HCT116 (cell line): Measurements from ENCODE around the gene SKIC8. TPM values are rescaled to one million over a fixed set of nuclear protein-coding genes. Genes with fewer than 3 reads are reported as not detected.

Experiments
- ATAC-seq: fragments of 200-7000 bp; cut with Tn5 transposase; 2 replicates; pipeline ENCODE4 v1.9.1; 2020; ENCODE audit warnings: mild to moderate bottlenecking, moderate library complexity
- BruUV-seq: library from RNA; stranded (reverse); fragments of 400-500 nt; replicated peaks from 2 replicates; lab custom pipeline; 2021; lab: Mats Ljungman, UMichigan
- CTCF ChIA-PET: fragments of 300-600 bp; sonication (Branson Sonifier 250); formaldehyde crosslinking; loops from one replicate; lab custom pipeline; 2021; ENCODE audit warnings: antibody characterized with exemption; lab: Charles Lee
- POLR2A ChIA-PET: fragments of 300-600, 350-600 bp; sonication (Branson Sonifier 250); formaldehyde crosslinking; loops from one replicate; lab custom pipeline; 2021; ENCODE audit warnings: antibody characterized with exemption; lab: Charles Lee
- RAD21 ChIA-PET, 2 experiments: fragments of 300-600 bp; sonication (Branson Sonifier 250); formaldehyde crosslinking; loops; one replicate each; lab custom pipeline; 2023; ENCODE audit warnings: low total read pairs in 2 of 2; ENCODE audit not compliant: uncharacterized antibody in 2 of 2, unreplicated experiment in 2 of 2, low non-redundant PET in 1 of 2; lab: Charles Lee
- DNase-seq: peaks from one replicate; pipeline ENCODE4 v3.0.0-alpha.2; 2010; ENCODE audit warnings: low read depth, low spot score
- H2AFZ ChIP-seq: fragments of 200-600 bp; shearing (Covaris generic), sonication (generic); 2 replicates; pipeline ENCODE4 v1.6.1; 2017; ENCODE audit warnings: low read depth, mixed run types, mixed read lengths, antibody characterized with exemption, low read length; ENCODE audit not compliant: poor library complexity, severe bottlenecking
- H3K27ac ChIP-seq: 2 replicates; pipeline ENCODE4 v1.5.1; 2012; ENCODE audit warnings: low read depth, low read length
- H3K27me3 ChIP-seq: fragments of 200-600 bp; sonication (generic); 2 replicates; pipeline ENCODE4 v1.6.1; 2016; ENCODE audit warnings: mixed run types, low read length, mixed read lengths; ENCODE audit not compliant: insufficient read depth
- H3K36me3 ChIP-seq, 2 experiments: fragments of 200-500 bp in 1 of 2; fragments of 200-600 bp in 1 of 2; sonication (Bioruptor generic) in 1 of 2; sonication (generic) in 1 of 2; 2 replicates each; pipeline versions ENCODE4 v1.5.1 to v1.6.1; 2014 to 2016; ENCODE audit warnings: low read length in 2 of 2, inconsistent platforms in 1 of 2, mixed read lengths in 1 of 2, mixed run types in 1 of 2; ENCODE audit not compliant: insufficient read depth in 2 of 2, control insufficient read depth in 1 of 2
- H3K4me1 ChIP-seq, 2 experiments: fragments of 200-600 bp in 1 of 2; sonication (generic) in 1 of 2; 2 replicates each; pipeline versions ENCODE4 v1.5.1 to v1.6.1; 2012 to 2017; ENCODE audit warnings: low read length in 2 of 2, inconsistent platforms in 1 of 2, mild to moderate bottlenecking in 1 of 2, mixed read lengths in 1 of 2, mixed run types in 1 of 2, moderate library complexity in 1 of 2; ENCODE audit not compliant: insufficient read depth in 2 of 2, control insufficient read depth in 1 of 2
- H3K4me2 ChIP-seq: fragments of 200-600 bp; sonication (generic); 2 replicates; pipeline ENCODE4 v1.6.1; 2017; ENCODE audit warnings: mixed run types, low read length, mixed read lengths
- H3K4me3 ChIP-seq, 2 experiments: fragments of 200-600 bp in 1 of 2; sonication (generic) in 1 of 2; replicated peaks in 1 of 2; 2 replicates each; pipeline ENCODE4 v1.5.1; 2011 to 2016; ENCODE audit warnings: low read length in 2 of 2, control low read depth in 1 of 2, low read depth in 1 of 2, mild to moderate bottlenecking in 1 of 2, mixed read lengths in 1 of 2, mixed run types in 1 of 2
- H3K79me2 ChIP-seq: fragments of 200-600 bp; sonication (generic); 2 replicates; pipeline ENCODE4 v1.6.1; 2017; ENCODE audit warnings: mild to moderate bottlenecking, mixed run types, low read length, moderate library complexity, mixed read lengths; ENCODE audit not compliant: insufficient read depth
- H3K9ac ChIP-seq: fragments of 200-600 bp; sonication (generic); 2 replicates; pipeline ENCODE4 v1.6.1; 2016; ENCODE audit warnings: low read length, mixed read lengths
- H3K9me2 ChIP-seq: fragments of 200-600 bp; sonication (generic), shearing (Covaris generic); 2 replicates; pipeline ENCODE4 v1.6.1; 2017; ENCODE audit warnings: mixed run types, mild to moderate bottlenecking, moderate library complexity; ENCODE audit not compliant: insufficient read depth
- H3K9me3 ChIP-seq, 2 experiments: fragments of 200-500 bp in 1 of 2; fragments of 200-600 bp in 1 of 2; sonication (Bioruptor generic) in 1 of 2; sonication (generic) in 1 of 2; 2 replicates each; pipeline ENCODE4 v1.6.1; 2014 to 2017; ENCODE audit warnings: low read length in 2 of 2, mixed read lengths in 2 of 2, inconsistent platforms in 1 of 2, low read depth in 1 of 2, mild to moderate bottlenecking in 1 of 2, mixed run types in 1 of 2, moderate library complexity in 1 of 2; ENCODE audit not compliant: control insufficient read depth in 1 of 2, insufficient read depth in 1 of 2
- H4K20me1 ChIP-seq: fragments of 200-600 bp; sonication (generic), shearing (Covaris generic); 2 replicates; pipeline ENCODE4 v1.6.1; 2017; ENCODE audit warnings: mixed run types, mild to moderate bottlenecking, moderate library complexity; ENCODE audit not compliant: insufficient read depth
- CBX3 ChIP-seq: IDR thresholded peaks from 2 replicates; pipeline ENCODE4 v1.6.1; 2012; ENCODE audit warnings: low read depth
- CEBPB ChIP-seq: IDR thresholded peaks from 2 replicates; pipeline ENCODE4 v1.6.1; 2012; ENCODE audit warnings: low read depth
- ELF1 ChIP-seq: IDR thresholded peaks from 2 replicates; pipeline ENCODE4 v1.6.1; 2012; ENCODE audit warnings: low read depth, borderline replicate concordance
- EZH2 ChIP-seq: fragments of 200-600 bp; sonication (generic); IDR thresholded peaks from 2 replicates; pipeline ENCODE4 v1.6.1; 2017; ENCODE audit warnings: antibody characterized with exemption, mixed run types
- EZH2phosphoT487 ChIP-seq: fragments of 200-600 bp; IDR thresholded peaks from 2 replicates; pipeline ENCODE4 v1.6.1; 2018; ENCODE audit warnings: antibody characterized with exemption, borderline replicate concordance
- JUND ChIP-seq: IDR thresholded peaks from 2 replicates; pipeline ENCODE4 v1.6.1; 2012
- REST ChIP-seq: IDR thresholded peaks from 2 replicates; pipeline ENCODE4 v1.6.1; 2012; ENCODE audit warnings: low read depth
- SIN3A ChIP-seq: IDR thresholded peaks from 2 replicates; pipeline ENCODE4 v1.6.1; 2012; ENCODE audit warnings: low read depth
- SRF ChIP-seq: IDR thresholded peaks from 2 replicates; pipeline ENCODE4 v1.6.1; 2012; ENCODE audit warnings: low read depth
- TCF7L2 ChIP-seq: IDR thresholded peaks from 2 replicates; pipeline ENCODE4 v1.7.0; 2011; ENCODE audit warnings: borderline replicate concordance, inconsistent platforms; ENCODE audit not compliant: insufficient read depth, insufficient read length; ENCODE audit errors: extremely low read depth
- YY1 ChIP-seq: IDR thresholded peaks from 2 replicates; pipeline ENCODE4 v1.6.1; 2011; ENCODE audit warnings: low read length, low read depth, moderate library complexity, mild to moderate bottlenecking; ENCODE audit not compliant: insufficient replicate concordance; ENCODE audit errors: extremely low read depth
- ZFX ChIP-seq: fragments of 450-650 bp; IDR thresholded peaks from 2 replicates; pipeline ENCODE4 v1.6.1; 2017
- ZNF274 ChIP-seq: fragments of 200-500 bp; sonication (Bioruptor generic); IDR thresholded peaks from 2 replicates; pipeline ENCODE4 v1.6.1; 2014; ENCODE audit warnings: mild to moderate bottlenecking, low read depth, low read length, inconsistent platforms
- intact Hi-C: fragments of 100-400 bp; cut with micrococcal nuclease; formaldehyde crosslinking; loops from 2 replicates; pipeline ENCODE4 v1.10.0; 2022
- total RNA-seq: library from RNA; stranded (reverse); gene quantifications from one replicate; pipeline ENCODE4 v1.2.1, GENCODE V29; 2021; ENCODE audit not compliant: unreplicated experiment

Gene SKIC8
- total RNA-seq, 1 experiment from 2014 or later, result 57.1 TPM

GRCh38 chr15:78291698-78292097 is 7.7 kb downstream of the SKIC8 start:
- intact Hi-C loops, result no loop called here
- Histone ChIP-seq H4K20me1 (no peaks in the 10 kb centered on the region), H3K79me2 (peaks cover 18% of the 10 kb centered on the region), H3K4me3 (no peak overlapping the region), H3K9me3 (no peaks in the 10 kb centered on the region), H3K27me3 (no peaks in the 10 kb centered on the region), H2AFZ (no peak overlapping the region), H3K36me3 (peaks cover 15 to 18% of the 10 kb centered on the region in 2 experiments; a peak in 3 of 4 replicates), H3K4me2 (no peak overlapping the region), H3K9ac (no peak overlapping the region), H3K27ac (no peak overlapping the region), H3K9me2 (no peaks in the 10 kb centered on the region), H3K4me1 (no peaks in the 10 kb centered on the region)
- BruUV-seq, result no TSS peak
- ChIA-PET CTCF (interaction anchor here (1.1 kb wide), 1 partner anchor 8 kb away, joined by 3 read pairs; the partner anchor contains the start of gene SKIC8), RAD21 (no interaction called here), POLR2A (no interaction called here)
- TF ChIP-seq SIN3A (no peak), EZH2 (no peak), CBX3 (no peak), ZFX (no peak), YY1 (no peak), EZH2phosphoT487 (no peak)
- no peak for DNase-seq
- ATAC-seq, result no peak

- Histone ChIP-seq H3K4me1 (no peaks in the 10 kb centered on the region), H3K27ac (no peak overlapping the region), H3K36me3 (peaks cover 15 to 18% of the 10 kb centered on the region in 2 experiments; a peak in 3 of 4 replicates), H4K20me1 (no peaks in the 10 kb centered on the region), H3K9me3 (no peaks in the 10 kb centered on the region), H3K9me2 (no peaks in the 10 kb centered on the region), H3K4me3 (no peak overlapping the region), H3K9ac (no peak overlapping the region), H3K79me2 (peaks cover 13% of the 10 kb centered on the region), H3K4me2 (no peak overlapping the region), H2AFZ (no peak overlapping the region), H3K27me3 (no peaks in the 10 kb centered on the region)
- no TSS peak for BruUV-seq
- POLR2A ChIA-PET, result interaction anchor here (1.2 kb wide), 1 partner anchor 8 kb away, joined by 7 read pairs; the partner anchor contains the start of gene SKIC8
- intact Hi-C loops, result no loop called here
- CTCF ChIA-PET, result interaction anchor here (1.1 kb wide), 1 partner anchor 9 kb away, joined by 3 read pairs; the partner anchor contains the start of gene SKIC8
- ATAC-seq, result no peak
- DNase-seq, result no peak
- RAD21 ChIA-PET, result no interaction called here
- TF ChIP-seq JUND (no peak), TCF7L2 (no peak), ZFX (no peak), CBX3 (no peak), ELF1 (no peak), CEBPB (no peak), SRF (no peak), ZNF274 (no peak), REST (no peak)
These were observed 8.4 kb downstream of the SKIC8 start for GRCh38 chr15:78291052-78291451.
